Activated CD8-positive, alpha-beta T cell treated with anti-CD3 and anti-CD28 coated beads for 36 hours (primary cell): ENCODE measurements around the gene MMP21. TPM values are rescaled to one million over a fixed set of nuclear protein-coding genes. Genes with fewer than 3 reads are reported as not detected.

Experiments
- ATAC-seq: fragments of 200-7000 bp; cut with Tn5 transposase; one replicate; pipeline ENCODE4 v1.10.0; 2021; ENCODE audit warnings: mild to moderate bottlenecking, moderate library complexity
- CTCF ChIA-PET: fragments of 350-600 bp; sonication (Branson Sonifier 250); formaldehyde crosslinking; loops from one replicate; lab custom pipeline; 2021; ENCODE audit warnings: antibody characterized with exemption; lab: Charles Lee
- POLR2A ChIA-PET: fragments of 350-600 bp; sonication (Branson Sonifier 250); formaldehyde crosslinking; loops from one replicate; lab custom pipeline; 2021; ENCODE audit warnings: antibody characterized with exemption; lab: Charles Lee
- DNase-seq: peaks from one replicate; pipeline ENCODE4 v3.0.0-alpha.2; 2020
- H3K27ac Mint-ChIP-seq: one replicate; pipeline ENCODE4 v1.8.0; 2021; ENCODE audit warnings: mild to moderate bottlenecking, mixed read lengths
- H3K27me3 Mint-ChIP-seq: one replicate; pipeline ENCODE4 v1.8.0; 2021; ENCODE audit warnings: mixed read lengths
- H3K36me3 Mint-ChIP-seq: one replicate; pipeline ENCODE4 v1.8.0; 2021; ENCODE audit warnings: low read depth, mixed read lengths
- H3K4me1 Mint-ChIP-seq: one replicate; pipeline ENCODE4 v1.8.0; 2021; ENCODE audit warnings: low read depth, mixed read lengths
- H3K4me3 Mint-ChIP-seq: one replicate; pipeline ENCODE4 v1.8.0; 2021; ENCODE audit warnings: mild to moderate bottlenecking, moderate library complexity, mixed read lengths
- H3K9me3 Mint-ChIP-seq: one replicate; pipeline ENCODE4 v1.8.0; 2021; ENCODE audit warnings: mixed read lengths
- intact Hi-C: fragments of 100-400 bp; cut with micrococcal nuclease; formaldehyde crosslinking; loops from one replicate; pipeline ENCODE4 v1.10.0; 2022
- total RNA-seq, 2 experiments: library from RNA; stranded (reverse); gene quantifications; one replicate each; pipeline ENCODE4 v1.2.3, GENCODE V29; 2021
- TF ChIP-seq, protein P1 (sequence below): fragments of 200-600 bp; IDR thresholded peaks from one replicate; pipeline ENCODE4 v1.8.0; 2022; ENCODE audit warnings: antibody characterized with exemption, mild to moderate bottlenecking

MMP21 gene
- total RNA-seq, 2 experiments from 2014 or later: not detected

DNA sequence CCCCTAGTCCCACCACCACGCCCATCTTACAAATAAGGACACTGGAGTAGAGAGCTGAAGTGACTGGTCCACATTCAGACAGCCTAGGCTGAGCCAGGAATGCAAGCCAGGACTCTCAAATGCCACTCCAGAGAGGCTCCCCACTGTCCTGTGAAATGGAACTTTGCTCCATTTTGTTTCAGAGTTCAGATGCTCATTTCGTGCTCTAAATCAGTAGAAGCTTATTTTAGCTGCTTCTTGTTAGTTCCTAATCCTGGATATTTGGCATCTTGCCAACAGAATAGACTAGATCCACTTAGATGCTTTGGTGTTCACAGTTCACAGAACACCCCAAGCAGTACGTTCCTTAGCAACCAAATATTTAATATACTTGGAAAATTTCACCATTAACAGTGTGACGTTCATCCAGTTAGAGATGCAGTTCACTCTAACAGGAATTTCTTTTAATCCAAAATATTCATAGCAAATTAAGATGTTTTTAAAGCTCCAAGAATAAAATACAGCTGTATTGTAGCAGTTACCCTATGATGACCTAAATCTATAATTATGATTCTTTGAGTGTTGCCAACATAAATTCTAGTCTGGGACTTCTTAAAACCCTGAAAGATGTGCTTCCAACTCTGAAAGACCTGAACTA is 7.3 kb downstream of the MMP21 start:
- Mint-ChIP-seq H3K27ac (no peak overlapping the region), H3K36me3 (peaks cover 21% of the 10 kb centered on the region), H3K27me3 (no peaks in the 10 kb centered on the region), H3K4me1 (no peaks in the 10 kb centered on the region), H3K9me3 (no peaks in the 10 kb centered on the region), H3K4me3 (no peak overlapping the region)
- DNase-seq (no peak), ATAC-seq (no peak)
- POLR2A ChIA-PET: no interaction called here
- CTCF ChIA-PET: no interaction called here
- intact Hi-C loops: no loop called here
- TF ChIP-seq, protein P1, sequence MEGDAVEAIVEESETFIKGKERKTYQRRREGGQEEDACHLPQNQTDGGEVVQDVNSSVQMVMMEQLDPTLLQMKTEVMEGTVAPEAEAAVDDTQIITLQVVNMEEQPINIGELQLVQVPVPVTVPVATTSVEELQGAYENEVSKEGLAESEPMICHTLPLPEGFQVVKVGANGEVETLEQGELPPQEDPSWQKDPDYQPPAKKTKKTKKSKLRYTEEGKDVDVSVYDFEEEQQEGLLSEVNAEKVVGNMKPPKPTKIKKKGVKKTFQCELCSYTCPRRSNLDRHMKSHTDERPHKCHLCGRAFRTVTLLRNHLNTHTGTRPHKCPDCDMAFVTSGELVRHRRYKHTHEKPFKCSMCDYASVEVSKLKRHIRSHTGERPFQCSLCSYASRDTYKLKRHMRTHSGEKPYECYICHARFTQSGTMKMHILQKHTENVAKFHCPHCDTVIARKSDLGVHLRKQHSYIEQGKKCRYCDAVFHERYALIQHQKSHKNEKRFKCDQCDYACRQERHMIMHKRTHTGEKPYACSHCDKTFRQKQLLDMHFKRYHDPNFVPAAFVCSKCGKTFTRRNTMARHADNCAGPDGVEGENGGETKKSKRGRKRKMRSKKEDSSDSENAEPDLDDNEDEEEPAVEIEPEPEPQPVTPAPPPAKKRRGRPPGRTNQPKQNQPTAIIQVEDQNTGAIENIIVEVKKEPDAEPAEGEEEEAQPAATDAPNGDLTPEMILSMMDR: no peak

DNA sequence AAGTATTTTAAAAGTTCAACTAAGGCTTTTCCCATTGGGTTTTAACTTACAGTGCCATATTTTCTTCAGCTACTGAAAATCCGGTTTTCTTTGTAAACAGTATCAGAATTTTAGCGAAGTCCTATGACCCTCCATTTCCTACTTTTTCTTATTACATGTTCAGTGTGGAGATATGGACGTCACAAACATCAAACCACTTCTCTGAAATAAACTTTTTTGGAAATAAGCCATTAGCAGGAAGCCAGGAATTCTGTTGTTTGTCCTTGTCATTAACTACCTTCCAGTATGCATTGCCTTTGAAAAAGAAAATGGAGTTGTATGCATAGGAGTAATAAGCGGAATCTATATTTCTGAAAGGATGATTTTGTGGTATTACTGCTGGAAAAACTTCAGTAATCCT is 9.1 kb downstream of the MMP21 start:
- no peaks in the 10 kb centered on the region for H3K4me1 Mint-ChIP-seq
- intact Hi-C loops: no loop called here
- ChIA-PET CTCF (interaction anchor here (2.0 kb wide), 1 partner anchor 10 kb away, joined by 5 read pairs; no protein-coding TSS in a partner anchor), POLR2A (no interaction called here)
- ATAC-seq: no peak
- H3K36me3 Mint-ChIP-seq: peaks cover 28% of the 10 kb centered on the region
- TF ChIP-seq, protein P1: no peak
- no peak overlapping the region for H3K27ac Mint-ChIP-seq
- H3K27me3 Mint-ChIP-seq: no peaks in the 10 kb centered on the region
- no peaks in the 10 kb centered on the region for H3K9me3 Mint-ChIP-seq
- no peak for DNase-seq
- no peak overlapping the region for H3K4me3 Mint-ChIP-seq

DNA sequence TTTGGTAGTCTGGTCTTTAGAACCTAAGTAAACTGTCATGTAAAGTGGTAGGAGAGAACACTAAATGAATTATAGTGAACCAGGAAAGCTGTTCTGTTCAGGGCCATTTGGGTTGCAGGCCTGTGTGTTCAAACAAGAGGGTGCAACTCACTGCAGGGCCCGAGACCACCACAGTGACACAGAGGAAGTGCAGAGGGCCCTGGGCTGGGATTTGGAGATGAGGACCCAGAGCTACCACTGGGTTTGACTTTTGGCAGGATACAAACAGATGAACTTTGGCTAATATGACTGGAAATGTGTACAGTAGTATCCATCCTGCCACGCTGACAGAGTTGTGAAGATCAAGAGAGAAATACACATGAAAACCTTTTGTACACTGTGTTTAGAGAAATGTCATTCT is 9.8 kb downstream of the MMP21 start:
- Mint-ChIP-seq H3K4me1 (no peaks in the 10 kb centered on the region), H3K9me3 (no peaks in the 10 kb centered on the region), H3K27me3 (no peaks in the 10 kb centered on the region), H3K4me3 (no peak overlapping the region), H3K27ac (no peak overlapping the region), H3K36me3 (peaks cover 31% of the 10 kb centered on the region)
- ATAC-seq (no peak), DNase-seq (no peak)
- intact Hi-C loops: no loop called here
- TF ChIP-seq, protein P1: no peak
- CTCF ChIA-PET: interaction anchor here (0.9 to 2.0 kb wide), 2 partner anchors 10 to 17 kb away, joined by 4 to 5 read pairs; no protein-coding TSS in a partner anchor
- POLR2A ChIA-PET: no interaction called here

DNA sequence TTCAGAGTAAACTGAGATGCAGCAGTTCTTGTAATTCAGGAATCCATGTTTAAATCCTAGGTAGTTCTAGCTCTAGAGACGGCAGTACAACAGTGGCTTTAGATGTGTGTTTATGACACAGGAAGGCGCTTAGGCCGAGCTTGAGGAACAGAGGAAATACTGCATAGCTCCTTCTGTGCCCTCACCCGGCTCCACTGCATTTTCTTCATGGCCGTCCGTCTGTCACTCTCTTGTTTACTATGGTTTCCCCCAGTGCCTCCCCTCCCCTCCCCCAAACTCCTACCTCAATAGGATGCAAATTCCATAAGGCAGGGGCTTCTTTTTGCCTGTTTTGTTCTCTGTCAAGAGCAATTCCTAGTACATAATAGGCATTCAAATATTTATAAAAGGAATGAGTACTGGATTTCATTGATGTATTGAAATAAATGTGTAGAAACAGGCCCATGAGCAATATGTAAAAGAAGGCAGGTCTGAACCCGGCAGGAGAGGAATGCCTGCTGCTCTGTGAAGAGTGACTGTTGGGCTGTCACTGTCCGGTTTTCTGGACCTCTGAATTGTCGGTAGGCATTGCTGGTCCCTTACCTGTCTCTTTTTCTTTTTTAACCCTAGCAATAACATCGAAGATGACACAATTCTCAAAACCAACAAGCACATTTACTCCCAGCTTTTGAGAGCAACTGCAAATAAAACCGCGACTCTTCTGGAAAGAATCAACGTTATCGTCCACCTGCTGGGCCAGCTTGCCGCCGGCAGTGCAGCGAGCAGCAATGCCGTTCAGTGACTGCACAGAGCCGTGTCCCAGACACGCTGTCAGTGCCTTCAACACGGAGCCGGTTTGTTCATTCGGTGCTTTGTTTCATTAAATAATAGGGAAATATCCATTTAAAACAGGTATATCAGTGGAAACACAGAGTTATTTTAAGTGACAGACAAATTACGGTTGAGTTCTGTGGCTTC is 12.7 kb downstream of the MMP21 start:
- TF ChIP-seq, protein P1: no peak
- DNase-seq: no peak
- Mint-ChIP-seq H3K4me1 (no peaks in the 10 kb centered on the region), H3K27ac (no peak overlapping the region), H3K36me3 (peaks cover 46% of the 10 kb centered on the region), H3K27me3 (no peaks in the 10 kb centered on the region), H3K9me3 (no peaks in the 10 kb centered on the region), H3K4me3 (no peak overlapping the region)
- ATAC-seq: no peak
- intact Hi-C loops: no loop called here
- ChIA-PET POLR2A (interaction anchor here (0.9 kb wide), 1 partner anchor 15 kb away, joined by 3 read pairs; no protein-coding TSS in a partner anchor), CTCF (no interaction called here)

DNA sequence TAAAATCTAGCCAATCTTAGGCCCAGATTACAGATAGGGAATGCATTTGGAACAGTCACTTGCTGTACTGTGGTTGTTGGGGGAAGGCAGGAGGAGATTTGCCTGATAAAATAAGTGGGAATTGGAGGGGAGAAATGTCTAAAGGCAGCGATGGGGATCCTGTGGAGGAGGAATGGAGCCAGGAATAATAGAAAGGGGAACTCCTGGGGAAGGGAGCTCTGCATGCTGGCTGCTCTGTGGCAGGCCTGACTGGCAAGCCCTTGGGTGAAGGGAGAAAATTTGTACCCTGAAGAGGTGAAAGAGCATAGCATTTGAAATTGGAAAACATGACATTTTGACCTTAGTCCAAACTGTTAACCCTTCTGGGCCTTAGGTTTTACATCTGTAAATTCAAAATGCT is 13.7 kb downstream of the MMP21 start:
- H3K4me3 Mint-ChIP-seq: no peak overlapping the region
- TF ChIP-seq, protein P1: no peak
- ATAC-seq (no peak), DNase-seq (no peak)
- ChIA-PET POLR2A (no interaction called here), CTCF (no interaction called here)
- H3K9me3 Mint-ChIP-seq: no peaks in the 10 kb centered on the region
- intact Hi-C loops: no loop called here
- no peaks in the 10 kb centered on the region for H3K27me3 Mint-ChIP-seq
- H3K36me3 Mint-ChIP-seq: peaks cover 49% of the 10 kb centered on the region
- H3K27ac Mint-ChIP-seq: no peak overlapping the region
- H3K4me1 Mint-ChIP-seq: no peaks in the 10 kb centered on the region
